ENCODE measurements around the gene RFTN1. TPM values are rescaled to one million over a fixed set of nuclear protein-coding genes. Genes with fewer than 3 reads are reported as not detected.

The RFTN1 gene
- total and polyA plus RNA-seq, 2 of the 8 experiments (the other 6 are each of a cell fraction or from before 2014, with no cell fraction given): 4.6 to 6.7 TPM

DNA sequence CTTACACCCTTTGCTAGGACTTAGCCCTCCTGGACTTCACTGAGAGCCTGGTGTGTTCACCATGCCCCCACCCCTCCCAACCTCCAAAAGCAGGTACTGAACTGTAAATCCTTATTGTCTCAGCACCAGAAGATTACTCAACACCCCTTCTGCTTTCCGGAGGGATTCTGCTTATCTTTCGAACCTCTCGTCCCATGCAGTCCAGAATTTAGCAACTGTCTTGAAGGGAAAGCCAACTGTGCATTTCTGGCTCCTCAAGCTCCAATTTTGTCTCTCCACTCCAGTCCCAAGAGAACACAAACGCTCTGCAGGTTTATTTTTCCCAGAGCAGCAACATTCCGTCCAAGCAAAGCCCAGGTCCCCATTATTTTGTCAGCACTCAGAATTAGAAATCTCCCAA is 49.6 kb downstream of the RFTN1 start:
- Histone ChIP-seq H4K5ac (ENCODE audit: insufficient read length, low read depth, low read length) (no peak overlapping the region), H3K14ac (ENCODE audit: insufficient read length) (no peak overlapping the region), H3K4me3 (ENCODE audit: extremely low read depth in 1 of 4, insufficient read depth in 2 of 4, low read depth in 3 of 4, low read length in 4 of 4) (no peak overlapping the region), H2AFZ (ENCODE audit: low read length) (no peak overlapping the region), H4K91ac (replicated peaks; ENCODE audit: insufficient read length, low read length) (no peak overlapping the region), H3K79me2 (ENCODE audit: control insufficient read depth in 1 of 2, insufficient read depth in 2 of 2, low read length in 2 of 2) (no peaks in the 10 kb centered on the region), H3K18ac (ENCODE audit: extremely low read depth, low read length) (no peak overlapping the region; the same call in 1 of the 2 replicates), H2BK120ac (replicated peaks; ENCODE audit: low read depth, low read length) (no peak overlapping the region), H3K27ac (ENCODE audit: low read depth, low read length) (no peak overlapping the region), H4K8ac (ENCODE audit: extremely low read depth, insufficient read depth, low read length) (no peak overlapping the region), H2BK20ac (ENCODE audit: low read length) (no peak overlapping the region), H3K23ac (ENCODE audit: insufficient read length) (no peak overlapping the region), H3K27me3 (replicated peaks in 1 of 4; ENCODE audit: control insufficient read depth in 3 of 4, extremely low read depth in 1 of 4, insufficient read depth in 3 of 4, low read length in 3 of 4) (no peaks in the 10 kb centered on the region; a peak in 1 of 7 replicates), H3K4me1 (replicated peaks in 1 of 4; ENCODE audit: control insufficient read depth in 3 of 4, insufficient read depth in 4 of 4, low read length in 3 of 4) (peaks cover 0 to 5% (median 1%) of the 10 kb centered on the region in 4 experiments; a peak in 1 of 7 replicates), H2BK15ac (ENCODE audit: low read length) (no peak overlapping the region), H2BK12ac (ENCODE audit: low read depth, low read length) (no peak overlapping the region), H3K36me3 (ENCODE audit: control insufficient read depth in 2 of 4, insufficient read depth in 4 of 4, low read length in 3 of 4) (no peaks in the 10 kb centered on the region), H4K20me1 (replicated peaks in 1 of 2; ENCODE audit: control insufficient read depth in 1 of 2, insufficient read depth in 2 of 2, low read length in 2 of 2) (no peaks in the 10 kb centered on the region), H3K9ac (replicated peaks in 1 of 4; ENCODE audit: extremely low read depth in 1 of 4, low read depth in 3 of 4, low read length in 3 of 4) (no peak overlapping the region), H3K4me2 (ENCODE audit: insufficient read depth in 1 of 2, low read depth in 2 of 2, low read length in 2 of 2) (no peak overlapping the region), H3K56ac (replicated peaks; ENCODE audit: insufficient read length, low read depth, low read length) (no peak overlapping the region), H3K23me2 (ENCODE audit: low read depth, low read length) (no peaks in the 10 kb centered on the region), H3K4ac (replicated peaks; ENCODE audit: insufficient read length, low read depth, low read length) (no peak overlapping the region), H3K9me3 (ENCODE audit: insufficient read depth in 2 of 2, low read depth in 1 of 2, low read length in 1 of 2) (no peaks in the 10 kb centered on the region), H2AK5ac (ENCODE audit: low read depth, low read length) (no peak overlapping the region), H2BK5ac (ENCODE audit: low read depth, low read length) (no peak overlapping the region), H3K79me1 (ENCODE audit: low read depth, low read length) (no peaks in the 10 kb centered on the region)
- ChIA-PET POLR2A (ENCODE audit: partially characterized antibody) (no interaction called here), CTCF (ENCODE audit: partially characterized antibody) (interaction anchor here (0.7 kb wide), 1 partner anchor 174 kb away, joined by 4 read pairs; no protein-coding TSS in a partner anchor)
- DNase-seq (ENCODE audit: low read depth in 1 of 2, low spot score in 2 of 2): no peak
- TF ChIP-seq CTBP2 (IDR thresholded peaks at IDR 0.05; ENCODE audit: borderline replicate concordance, insufficient read depth, insufficient read length, low read length) (no peak), POLR2AphosphoS5 (IDR thresholded peaks at IDR 0.05; ENCODE audit: low read depth, low read length) (no peak), TEAD4 (IDR thresholded peaks at IDR 0.05; ENCODE audit: low read depth, low read length) (no peak), CREB1 (IDR thresholded peaks at IDR 0.05) (no peak), HDAC2 (IDR thresholded peaks at IDR 0.05; ENCODE audit: borderline replicate concordance in 1 of 2, low read depth in 2 of 2, low read length in 2 of 2) (no peak), SRF (IDR thresholded peaks at IDR 0.05; ENCODE audit: low read depth, low read length) (no peak), CEBPB (IDR thresholded peaks at IDR 0.05; ENCODE audit: low read depth, low read length) (no peak)
- no peak for FAIRE-seq
- 85% methylated on average over 5 of the region's 5 CpGs; no CpG with 5 or more reads in 1 of the 2 experiments for WGBS, 2 experiments (ENCODE audit: extremely low coverage in 1 of 2, insufficient coverage in 1 of 2, insufficient read length in 1 of 2, insufficient replicate concordance in 2 of 2, low coverage in 1 of 2, low lambda C conversion rate in 2 of 2, missing lambda C conversion rate in 1 of 2)

All from H1 (cell line).